ENCODE measurements around the gene RAD50. TPM values are rescaled to one million over a fixed set of nuclear protein-coding genes. Genes with fewer than 3 reads are reported as not detected.

The RAD50 gene
- total and polyA plus RNA-seq, 10 of the 15 experiments (the other 5 are each of a cell fraction or from before 2014, with no cell fraction given): 12.8 to 68.6 (median 47.0) TPM

GRCh38 chr5:132635873-132636272 is 79.1 kb downstream of the RAD50 start (continued):
- no peak for TF ChIP-seq TARDBP (IDR thresholded peaks at IDR 0.05; ENCODE audit: borderline replicate concordance)
- TF ChIP-seq ZNF622 (IDR thresholded peaks at IDR 0.05): no peak
- TF ChIP-seq PML (IDR thresholded peaks at IDR 0.05; ENCODE audit: low read length): peak; percentile 44; the same call in 1 of the 2 replicates
- TF ChIP-seq NFYA (IDR thresholded peaks at IDR 0.05; ENCODE audit: borderline replicate concordance, low read depth, low read length): no peak
- peak; percentile 67 for TF ChIP-seq MEF2B (IDR thresholded peaks at IDR 0.05; ENCODE audit: partially characterized antibody, poor library complexity, severe bottlenecking)
- TF ChIP-seq IRF3 (IDR thresholded peaks at IDR 0.05): no peak
- TF ChIP-seq EED (IDR thresholded peaks at IDR 0.05; ENCODE audit: low read depth): peak; percentile 31; the same call in 1 of the 2 replicates
- TF ChIP-seq DPF2 (IDR thresholded peaks at IDR 0.05): peak; percentile 63; the same call in 1 of the 2 replicates
- TF ChIP-seq TCF7 (IDR thresholded peaks at IDR 0.05; ENCODE audit: borderline replicate concordance): no peak
- no peak for TF ChIP-seq EGR1 (IDR thresholded peaks at IDR 0.05; ENCODE audit: borderline replicate concordance in 1 of 2, low read depth in 2 of 2, low read length in 2 of 2)
- 0 out of 4 replicates have a peak, but pooled peaks of 1 of the 2 experiments have one; percentile 27 for TF ChIP-seq SRF (IDR thresholded peaks at IDR 0.05; ENCODE audit: low read depth in 2 of 2, low read length in 2 of 2)
- TF ChIP-seq BCL11A (IDR thresholded peaks at IDR 0.05; ENCODE audit: low read depth, low read length): peak; percentile 77; the same call in 1 of the 2 replicates
- TF ChIP-seq ZBTB4 (CRISPR knock-in tag; IDR thresholded peaks at IDR 0.05): no peak
- TF ChIP-seq CREM (IDR thresholded peaks at IDR 0.05; ENCODE audit: low read depth): peak; percentile 83
- TF ChIP-seq ESRRA (IDR thresholded peaks at IDR 0.05; ENCODE audit: low read length): no peak
- no peak for TF ChIP-seq RELA (IDR thresholded peaks at IDR 0.05; ENCODE audit: borderline replicate concordance, partially characterized antibody)
- no peak for TF ChIP-seq RCOR1 (conservative IDR thresholded peaks at IDR 0.05; ENCODE audit: low read depth, low read length)
- TF ChIP-seq ZNF207 (IDR thresholded peaks at IDR 0.05; ENCODE audit: borderline replicate concordance): no peak
- no peak for TF ChIP-seq ZSCAN29 (IDR thresholded peaks at IDR 0.05)
- TF ChIP-seq NR2C1 (IDR thresholded peaks at IDR 0.05): no peak
- no peak for TF ChIP-seq GATAD2B (conservative IDR thresholded peaks at IDR 0.05; ENCODE audit: low read depth)
- no peak for TF ChIP-seq ZNF592 (IDR thresholded peaks at IDR 0.05)

All from GM12878 (cell line).